CD4-positive, alpha-beta T cell treated with Interleukin-21 for 1 hour (primary cell): ENCODE results near the gene FUT3.
A peak's percentile ranks its signal among the peaks of the same experiment; 100 is the strongest.
"Not testable (repeated sequence)": the region's sequence is repeated elsewhere in the genome, so short reads cannot be mapped to it uniquely, and the experiment has no call there.

Source experiments
- DNase-seq: peaks from one replicate; pipeline ENCODE4 v3.0.0-alpha.2; 2020

Gene FUT3

GRCh38 chr19:5851302-5851701, at the start of gene FUT3:
TSS of gene FUT3 (minus strand) at chr19:5851449.
- no peak for DNase-seq

GRCh38 chr19:5900976-5901375, 49.7 kb upstream of the FUT3 start:
- no peak for DNase-seq

- DNase-seq = no peak
Observed at GRCh38 chr19:5899728-5900526, 48.7 kb upstream of the FUT3 start.

GRCh38 chr19:5897189-5897969, 46.1 kb upstream of the FUT3 start:
- DNase-seq = no peak

GRCh38 chr19:5896365-5897076, 45.3 kb upstream of the FUT3 start:
- no peak for DNase-seq

GRCh38 chr19:5895890-5896289, 44.6 kb upstream of the FUT3 start:
- no peak for DNase-seq

- DNase-seq = no peak
Observed at GRCh38 chr19:5895409-5895808, 44.2 kb upstream of the FUT3 start.

GRCh38 chr19:5894704-5895349, 43.6 kb upstream of the FUT3 start:
- DNase-seq = no peak

GRCh38 chr19:5893907-5894703, 42.9 kb upstream of the FUT3 start:
- DNase-seq = no peak

GRCh38 chr19:5893296-5893903, 42.2 kb upstream of the FUT3 start:
- no peak for DNase-seq

GRCh38 chr19:5892772-5893275, 41.6 kb upstream of the FUT3 start:
- DNase-seq = no peak

- peak; percentile 6 for DNase-seq
Observed at GRCh38 chr19:5891938-5892771, 40.9 kb upstream of the FUT3 start.

- DNase-seq = no peak
Observed at GRCh38 chr19:5891572-5891937, 40.3 kb upstream of the FUT3 start.

- no peak for DNase-seq
Observed at GRCh38 chr19:5890099-5890498, 38.9 kb upstream of the FUT3 start.

- DNase-seq = no peak
Observed at GRCh38 chr19:5889288-5889971, 38.2 kb upstream of the FUT3 start.

- DNase-seq = not testable (repeated sequence)
Observed at GRCh38 chr19:5884065-5884811, 33.0 kb upstream of the FUT3 start.

GRCh38 chr19:5883157-5883873, 32.1 kb upstream of the FUT3 start:
- not testable (repeated sequence) for DNase-seq

GRCh38 chr19:5882421-5882968, 31.2 kb upstream of the FUT3 start:
- DNase-seq = no peak
